Measurements from ENCODE around the gene SMARCA2.

The SMARCA2 gene

DNA sequence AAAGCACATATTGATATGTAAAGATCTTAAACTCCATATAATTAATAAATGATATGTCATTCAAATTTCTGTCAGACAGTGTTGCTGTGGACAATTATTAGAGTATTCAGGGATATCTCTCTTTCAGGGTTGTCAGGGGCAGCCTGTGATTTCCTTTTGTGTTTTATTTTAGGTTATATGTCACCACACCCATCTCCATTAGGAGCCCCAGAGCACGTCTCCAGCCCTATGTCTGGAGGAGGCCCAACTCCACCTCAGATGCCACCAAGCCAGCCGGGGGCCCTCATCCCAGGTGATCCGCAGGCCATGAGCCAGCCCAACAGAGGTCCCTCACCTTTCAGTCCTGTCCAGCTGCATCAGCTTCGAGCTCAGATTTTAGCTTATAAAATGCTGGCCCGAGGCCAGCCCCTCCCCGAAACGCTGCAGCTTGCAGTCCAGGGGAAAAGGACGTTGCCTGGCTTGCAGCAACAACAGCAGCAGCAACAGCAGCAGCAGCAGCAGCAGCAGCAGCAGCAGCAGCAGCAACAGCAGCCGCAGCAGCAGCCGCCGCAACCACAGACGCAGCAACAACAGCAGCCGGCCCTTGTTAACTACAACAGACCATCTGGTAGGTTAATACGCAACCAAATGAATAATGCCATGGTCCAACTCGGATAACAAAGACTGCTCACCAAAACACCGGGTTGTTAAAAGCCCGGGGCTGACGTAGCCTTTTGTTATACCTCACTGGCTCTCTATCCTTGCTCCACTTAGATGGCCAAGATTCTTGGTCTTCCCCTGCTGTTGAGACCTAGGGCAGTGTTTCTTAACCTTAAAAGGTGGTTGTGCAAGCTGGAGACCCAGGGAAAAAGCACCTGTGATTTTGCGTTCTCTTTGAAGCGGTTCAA lies 24.4 kb downstream of the SMARCA2 start:
- DNase-seq (ENCODE audit: low read depth): no peak

DNA sequence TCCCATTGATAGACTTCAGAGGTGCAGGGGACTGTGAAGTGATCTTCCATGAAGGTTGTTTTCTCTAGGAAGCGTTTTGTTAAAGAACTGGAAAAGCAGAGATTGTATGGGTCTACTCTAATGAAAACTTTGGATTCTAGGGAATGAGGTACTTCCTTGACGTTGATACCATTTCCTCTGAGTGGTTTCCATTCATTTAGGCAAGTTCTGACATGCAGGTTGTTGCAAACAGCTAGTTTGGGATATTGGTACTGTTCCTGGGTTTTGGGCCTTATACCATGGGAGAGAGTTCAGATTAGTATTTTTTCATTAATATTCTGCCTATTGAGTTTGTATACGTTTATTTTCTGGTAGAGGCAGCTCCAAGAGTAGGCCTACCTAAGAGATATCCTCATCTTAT lies 25.7 kb downstream of the SMARCA2 start:
- DNase-seq (ENCODE audit: low read depth): no peak

DNA sequence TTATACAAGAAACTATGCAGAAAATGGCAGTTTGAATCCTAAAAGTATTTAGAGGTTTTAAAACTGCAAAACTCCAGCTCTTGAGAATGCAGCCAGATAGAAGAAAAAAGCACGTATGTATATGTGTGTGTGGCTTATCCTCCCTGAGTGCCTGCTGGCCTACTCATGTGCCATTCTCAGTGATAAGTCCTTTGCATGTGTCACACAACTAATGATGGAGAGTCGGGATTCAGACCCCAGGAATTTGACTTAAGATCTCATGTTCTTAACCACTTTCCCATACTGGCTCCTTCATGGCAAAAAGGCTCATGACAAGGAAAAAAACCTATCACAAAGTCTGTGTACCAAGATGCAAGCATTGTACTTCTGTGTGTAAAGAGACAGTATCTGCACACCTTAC lies 26.6 kb downstream of the SMARCA2 start:
- no peak for DNase-seq (ENCODE audit: low read depth)

- no peak for DNase-seq (ENCODE audit: low read depth)
These were observed 28.1 kb downstream of the SMARCA2 start for GRCh38 chr9:2043243-2043642.

- no peak for DNase-seq (ENCODE audit: low read depth)
These were observed 28.8 kb downstream of the SMARCA2 start for GRCh38 chr9:2043881-2044462.

DNA sequence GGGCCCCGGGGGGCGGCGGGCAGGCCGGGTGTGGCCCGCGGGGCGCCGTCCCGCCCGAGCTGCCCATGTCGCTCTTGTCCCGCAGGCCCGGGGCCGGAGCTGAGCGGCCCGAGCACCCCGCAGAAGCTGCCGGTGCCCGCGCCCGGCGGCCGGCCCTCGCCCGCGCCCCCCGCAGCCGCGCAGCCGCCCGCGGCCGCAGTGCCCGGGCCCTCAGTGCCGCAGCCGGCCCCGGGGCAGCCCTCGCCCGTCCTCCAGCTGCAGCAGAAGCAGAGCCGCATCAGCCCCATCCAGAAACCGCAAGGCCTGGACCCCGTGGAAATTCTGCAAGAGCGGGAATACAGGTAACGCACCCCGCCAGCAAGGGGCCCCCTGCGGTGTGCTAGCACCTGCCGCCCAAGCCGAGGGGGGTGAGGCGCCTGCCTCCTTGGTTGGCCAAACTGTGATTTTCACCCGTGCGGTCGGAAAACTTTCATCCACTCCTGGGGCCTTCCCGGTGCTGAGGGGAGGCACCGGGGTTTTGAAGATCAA lies 32.1 kb downstream of the SMARCA2 start:
- DNase-seq (ENCODE audit: low read depth): no peak

GRCh38 chr9:2047916-2048315 lies 32.8 kb downstream of the SMARCA2 start:
- no peak for DNase-seq (ENCODE audit: low read depth)

DNA sequence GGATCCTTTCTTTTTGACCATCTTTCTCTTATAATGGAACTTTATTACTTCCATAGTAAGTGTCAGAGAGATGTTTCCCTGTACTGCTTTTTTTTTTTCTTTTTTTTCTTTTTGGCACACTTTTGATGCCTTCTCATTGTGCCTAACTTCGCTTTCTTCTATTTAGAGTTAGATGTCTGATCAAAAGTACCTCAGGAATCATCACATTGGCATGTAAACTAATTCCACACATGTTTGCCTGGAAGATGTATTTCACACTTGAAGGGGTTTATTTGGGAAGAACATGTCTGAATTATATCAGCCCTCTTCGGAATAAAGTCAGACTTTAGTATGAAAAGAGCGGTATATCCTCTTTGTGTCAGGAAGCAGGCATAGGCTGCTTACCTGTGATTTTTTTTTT lies 35.1 kb downstream of the SMARCA2 start:
- DNase-seq (ENCODE audit: low read depth): no peak

- DNase-seq (ENCODE audit: low read depth): peak; percentile 55
These were observed 39.0 kb downstream of the SMARCA2 start for GRCh38 chr9:2053883-2054845.

GRCh38 chr9:2055203-2055658 lies 40.1 kb downstream of the SMARCA2 start:
- DNase-seq (ENCODE audit: low read depth): no peak

DNA sequence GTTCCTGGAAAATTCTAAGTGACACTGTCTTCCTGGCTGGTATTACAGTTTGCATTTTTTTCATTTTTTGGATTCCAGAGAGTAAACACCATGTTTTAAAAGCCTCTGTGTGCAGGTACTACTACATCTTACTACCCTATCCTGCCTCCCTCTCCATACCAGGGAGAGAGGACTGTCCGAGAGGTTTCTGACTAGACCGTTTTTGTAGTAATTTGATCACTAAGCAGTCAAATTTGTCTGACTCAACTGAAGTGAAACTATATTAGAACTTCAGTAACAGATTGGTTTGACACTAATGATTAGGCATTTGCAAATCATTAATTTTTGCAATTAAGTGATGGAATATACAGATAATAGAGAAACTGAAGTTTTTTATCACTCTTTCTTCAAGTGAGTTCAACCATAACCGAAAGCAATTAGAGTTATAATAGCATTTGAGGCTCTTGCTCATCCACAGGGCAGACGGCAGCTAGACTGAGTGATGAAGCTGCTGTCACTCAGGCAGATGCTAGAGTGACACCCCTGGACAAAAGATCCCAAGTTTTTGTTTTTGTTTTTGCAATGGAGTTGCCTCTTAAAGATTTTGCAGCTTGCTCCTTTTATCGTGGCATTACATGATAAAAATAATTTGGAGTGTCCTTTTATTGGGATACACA lies 44.3 kb downstream of the SMARCA2 start:
- DNase-seq (ENCODE audit: low read depth): no peak

DNA sequence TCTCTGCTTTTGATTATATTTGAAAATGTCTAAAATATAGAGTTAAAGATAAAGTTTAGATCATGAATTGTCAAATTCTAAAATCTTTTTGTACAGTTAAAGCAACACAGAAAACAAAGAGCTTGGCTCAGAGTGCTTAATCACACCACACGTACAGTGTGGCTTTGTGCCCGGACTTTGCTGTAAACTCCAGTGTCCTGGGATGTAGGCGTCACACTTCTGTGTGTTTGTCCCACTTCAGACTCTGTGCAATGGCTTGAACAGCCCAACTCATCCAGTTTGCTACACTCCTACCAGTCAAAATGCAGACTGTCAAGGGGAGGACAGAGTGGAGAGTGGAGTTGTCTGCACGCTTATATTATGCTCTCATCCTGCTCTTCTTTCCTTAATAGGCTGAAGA lies 45.3 kb downstream of the SMARCA2 start:
- DNase-seq (ENCODE audit: low read depth): no peak

- DNase-seq (ENCODE audit: low read depth): no peak
These were observed 50.6 kb downstream of the SMARCA2 start for GRCh38 chr9:2065704-2066103.

DNA sequence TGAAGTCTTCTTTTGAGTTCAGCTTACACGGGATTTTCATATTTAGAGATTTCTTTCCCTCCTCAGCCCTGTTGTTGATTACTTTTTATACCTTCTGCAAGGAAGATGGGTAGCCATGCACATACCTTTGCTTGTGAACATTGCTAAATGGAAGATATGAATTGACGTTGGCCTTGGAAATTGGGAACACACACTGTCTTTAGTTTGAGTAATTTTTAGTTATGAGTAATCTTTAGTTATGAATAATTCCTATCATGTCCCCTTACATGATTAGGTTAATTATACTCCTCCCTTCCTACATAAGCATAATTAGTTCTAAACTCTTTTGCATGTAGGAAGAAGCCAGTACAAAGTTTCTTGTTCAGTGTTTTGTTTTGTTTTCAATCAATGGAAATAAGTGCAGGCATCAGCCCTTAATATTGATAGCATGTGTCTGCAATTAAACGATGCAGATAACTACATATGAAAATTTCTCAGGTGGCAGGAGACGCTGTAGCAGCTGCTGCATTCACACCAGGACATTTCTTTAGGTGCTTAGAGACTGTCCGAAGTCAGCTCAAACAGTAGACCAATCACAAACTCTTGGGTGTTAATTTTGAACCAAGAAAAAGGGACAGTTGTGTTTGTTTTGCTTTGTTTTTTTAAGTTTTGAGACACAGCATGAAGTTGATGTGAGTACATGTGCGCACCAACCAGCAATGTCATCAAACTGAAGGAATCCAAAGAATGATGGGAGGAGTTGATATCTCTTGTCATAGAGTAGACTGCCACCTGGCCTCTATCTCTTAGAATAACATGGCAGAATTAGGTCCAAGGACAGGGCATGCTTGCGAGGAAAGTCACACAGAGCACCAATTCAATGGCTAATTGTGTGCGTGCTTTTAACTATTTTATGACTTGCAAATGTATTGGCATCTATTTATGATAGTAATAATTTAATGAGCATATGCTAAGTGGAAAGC lies 51.4 kb downstream of the SMARCA2 start:
- DNase-seq (ENCODE audit: low read depth): no peak

GRCh38 chr9:2072752-2073405 lies 57.7 kb downstream of the SMARCA2 start:
- no peak for DNase-seq (ENCODE audit: low read depth)

- no peak for DNase-seq (ENCODE audit: low read depth)
These were observed 67.6 kb downstream of the SMARCA2 start for GRCh38 chr9:2082772-2083171.

- no peak for DNase-seq (ENCODE audit: low read depth)
These were observed 68.3 kb downstream of the SMARCA2 start for GRCh38 chr9:2083479-2083878.

DNA sequence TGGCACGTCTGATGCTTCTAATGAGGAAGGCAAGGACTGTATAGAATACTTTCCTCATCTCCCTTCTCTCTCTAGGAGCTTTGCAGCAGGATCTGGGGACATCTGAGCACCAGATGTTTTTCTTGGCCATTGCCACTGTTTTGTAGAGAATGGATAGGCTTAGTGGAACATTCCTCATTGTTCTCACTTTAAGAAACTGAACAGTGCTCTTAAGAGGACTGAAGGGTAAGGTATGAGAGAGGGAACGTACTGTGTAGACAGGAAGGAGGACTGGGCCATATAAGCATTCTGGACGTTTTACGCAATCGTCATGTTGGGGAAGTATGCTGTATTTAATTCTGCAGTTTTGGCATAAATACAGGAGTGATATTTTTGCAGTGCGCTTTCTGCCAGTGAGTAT lies 70.6 kb downstream of the SMARCA2 start:
- DNase-seq (ENCODE audit: low read depth): no peak

DNA sequence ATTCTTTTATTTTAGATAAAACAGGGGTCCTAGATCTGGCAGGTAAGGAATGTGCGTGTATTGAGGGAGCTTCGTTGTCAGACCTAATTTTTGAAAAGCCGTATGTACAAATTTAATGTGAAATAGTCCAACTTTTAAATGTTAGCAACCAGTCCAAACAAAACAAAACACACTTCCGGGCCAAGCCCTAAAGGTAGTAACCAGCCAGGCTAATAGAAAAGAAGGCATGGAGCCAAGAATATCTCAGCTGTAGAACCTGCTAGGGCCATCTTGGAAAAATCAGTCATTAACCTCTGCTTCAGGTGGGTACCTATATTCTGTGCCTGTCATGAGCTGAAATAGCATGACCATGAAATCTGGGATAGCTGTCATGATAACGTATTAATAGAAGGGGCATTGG lies 71.0 kb downstream of the SMARCA2 start:
- DNase-seq (ENCODE audit: low read depth): no peak

DNA sequence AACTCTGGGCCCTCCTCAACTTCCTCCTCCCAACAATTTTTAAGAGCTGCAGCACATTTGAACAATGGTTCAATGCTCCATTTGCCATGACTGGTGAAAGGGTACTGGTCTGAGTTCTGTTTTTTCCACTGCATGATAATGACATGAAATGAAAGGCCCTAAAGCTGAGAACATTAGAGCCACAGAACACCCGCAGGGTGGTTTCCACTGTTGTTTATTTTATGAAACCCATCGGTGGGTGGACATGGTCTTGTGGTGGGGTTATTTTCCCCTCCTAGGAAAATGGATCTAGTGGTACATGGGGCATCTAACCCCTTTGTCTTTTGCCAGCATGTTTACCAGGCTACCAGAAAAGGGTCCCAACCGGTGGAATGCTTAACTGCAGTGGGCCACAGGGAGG lies 71.8 kb downstream of the SMARCA2 start:
- no peak for DNase-seq (ENCODE audit: low read depth)
